GM18519 (cell line): ENCODE data around the gene CFAP65.

Experiments used
- ATAC-seq: cut with Tn5 transposase; IDR thresholded peaks from one replicate; pipeline ENCODE4 v1.9.1; 2021; ENCODE audit warnings: mild to moderate bottlenecking, moderate library complexity; ENCODE audit not compliant: unreplicated experiment, low FRiP score

CFAP65 gene

DNA sequence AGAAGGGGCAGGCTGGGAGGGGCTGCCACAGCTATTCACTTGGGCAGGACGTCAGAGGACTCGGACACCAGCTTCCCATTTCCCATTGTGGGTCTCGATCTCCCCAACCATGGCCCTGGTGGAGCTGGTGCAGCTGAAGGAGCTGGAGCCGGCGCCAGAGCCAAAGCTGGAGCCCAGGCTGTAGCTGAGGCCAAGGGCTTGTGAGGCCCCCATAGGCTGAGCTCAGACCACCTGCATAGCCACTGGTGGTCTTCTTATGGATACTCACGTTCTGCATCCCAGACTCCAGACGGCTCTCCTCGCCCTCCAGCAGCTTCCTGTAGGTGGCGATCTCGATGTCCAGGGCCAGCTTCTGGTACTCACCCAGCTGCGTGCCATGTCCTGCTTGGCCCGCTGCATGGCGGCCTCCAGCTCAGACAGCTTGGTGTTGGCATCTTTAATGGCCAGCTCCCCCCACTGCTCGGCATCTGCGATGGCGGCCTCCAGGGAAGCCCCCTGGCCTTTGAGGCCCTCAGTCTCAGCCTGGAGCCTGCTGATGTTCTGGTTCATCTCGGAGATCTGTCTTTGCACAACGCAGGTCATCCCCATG is 87.9 kb downstream of the CFAP65 start:
- no peak for ATAC-seq
